Chondrocyte (in vitro differentiated cells): ENCODE data around the gene NFATC2IP. TPM values are rescaled to one million over a fixed set of nuclear protein-coding genes. Genes with fewer than 3 reads are reported as not detected.
"Not testable (repeated sequence)": the region's sequence is repeated elsewhere in the genome, so short reads cannot be mapped to it uniquely, and the experiment has no call there.

Experiments
- DNase-seq: peaks from one replicate; pipeline ENCODE4 v3.0.0; 2021; ENCODE audit warnings: mixed read lengths, low spot score
- H3K27ac Mint-ChIP-seq: one replicate; pipeline ENCODE4 v1.8.0; 2021; ENCODE audit warnings: mild to moderate bottlenecking, moderate library complexity, mixed read lengths; ENCODE audit not compliant: unreplicated experiment
- H3K27me3 Mint-ChIP-seq: 2 replicates; pipeline ENCODE4 v1.8.0; 2021; ENCODE audit warnings: low read depth, mixed read lengths
- H3K36me3 Mint-ChIP-seq: 2 replicates; pipeline ENCODE4 v1.8.0; 2021; ENCODE audit warnings: low read depth, mixed read lengths
- H3K4me1 Mint-ChIP-seq: 2 replicates; pipeline ENCODE4 v1.8.0; 2021; ENCODE audit warnings: low read depth, mild to moderate bottlenecking, mixed read lengths
- H3K4me3 Mint-ChIP-seq: one replicate; pipeline ENCODE4 v1.8.0; 2021; ENCODE audit warnings: mild to moderate bottlenecking, moderate library complexity, mixed read lengths; ENCODE audit not compliant: unreplicated experiment
- H3K9me3 Mint-ChIP-seq: 2 replicates; pipeline ENCODE4 v1.8.0; 2021; ENCODE audit warnings: low read depth, mixed read lengths
- CTCF ChIP-seq: fragments of 200-600 bp; sonication (generic); IDR thresholded peaks from 2 replicates; pipeline ENCODE4 v1.5.0; 2021; ENCODE audit warnings: antibody characterized with exemption, mild to moderate bottlenecking, moderate library complexity
- total RNA-seq: library from RNA; stranded (reverse); gene quantifications from 3 replicates; pipeline ENCODE4 v1.2.1, GENCODE V29; 2021

NFATC2IP gene
- total RNA-seq, 1 donor from 2014 or later = 24.3 TPM

GRCh38 chr16:28923652-28924398, 26.9 kb upstream of the NFATC2IP start:
- TF ChIP-seq CTCF = no peak
- no peaks in the 10 kb centered on the region for H3K27me3 Mint-ChIP-seq
- no peaks in the 10 kb centered on the region for H3K9me3 Mint-ChIP-seq
- no peak for DNase-seq
- H3K4me1 Mint-ChIP-seq = peaks cover 18% of the 10 kb centered on the region
- peaks cover 5% of the 10 kb centered on the region for H3K36me3 Mint-ChIP-seq
- H3K27ac Mint-ChIP-seq = no peak overlapping the region
- peak overlapping the region; percentile 91 for H3K4me3 Mint-ChIP-seq

- Mint-ChIP-seq H3K27me3 (no peaks in the 10 kb centered on the region), H3K9me3 (no peaks in the 10 kb centered on the region), H3K4me3 (peak overlapping the region; percentile 91), H3K27ac (no peak overlapping the region), H3K4me1 (peaks cover 18% of the 10 kb centered on the region), H3K36me3 (peaks cover 5% of the 10 kb centered on the region)
- no peak for DNase-seq
- TF ChIP-seq CTCF = no peak
Measured at GRCh38 chr16:28924399-28924761, 26.4 kb upstream of the NFATC2IP start.

GRCh38 chr16:28924762-28925385, 25.9 kb upstream of the NFATC2IP start, which contains the start of gene RABEP2:
Gene RABEP2 (minus strand): TSS chr16:28925238. CDS start chr16:28925163, 75 bp downstream.
- Mint-ChIP-seq H3K36me3 (peaks cover 5% of the 10 kb centered on the region), H3K4me1 (peaks cover 18% of the 10 kb centered on the region), H3K9me3 (no peaks in the 10 kb centered on the region), H3K4me3 (peak within 1 kb of the TSS; percentile 91), H3K27me3 (no peaks in the 10 kb centered on the region), H3K27ac (peak within 1 kb of the TSS; percentile 99)
- no peak for DNase-seq
- no peak for TF ChIP-seq CTCF

- peak; percentile 26 for TF ChIP-seq CTCF
- Mint-ChIP-seq H3K36me3 (peaks cover 5% of the 10 kb centered on the region), H3K27ac (peak overlapping the region; percentile 99), H3K9me3 (no peaks in the 10 kb centered on the region), H3K27me3 (no peaks in the 10 kb centered on the region), H3K4me1 (peaks cover 18% of the 10 kb centered on the region), H3K4me3 (peak overlapping the region; percentile 91)
- no peak for DNase-seq
Measured at GRCh38 chr16:28925386-28926228, 25.1 kb upstream of the NFATC2IP start.

- H3K36me3 Mint-ChIP-seq, H3K9me3 Mint-ChIP-seq, H3K27me3 Mint-ChIP-seq, DNase-seq: not testable (repeated sequence)
- Mint-ChIP-seq H3K27ac (peak overlapping the region; percentile 99), H3K4me3 (peak overlapping the region; percentile 91), H3K4me1 (peaks cover 18% of the 10 kb centered on the region)
Measured at GRCh38 chr16:28926284-28926683, 24.5 kb upstream of the NFATC2IP start.
